ENCODE data around the gene CERT1.

- TF ChIP-seq CTCF (conservative IDR thresholded peaks at IDR 0.05) = no peak
- TF ChIP-seq EZH2 (IDR thresholded peaks at IDR 0.05; ENCODE audit: low read depth) = no peak
Observed at GRCh38 chr5:75545131-75545530, 33.7 kb upstream of the CERT1 start.

Data from PC-9 (cell line).